HCT116 (cell line): ENCODE data around the gene TMEM35A. TPM values are rescaled to one million over a fixed set of nuclear protein-coding genes. Genes with fewer than 3 reads are reported as not detected.

Experiments used
- ATAC-seq: fragments of 200-7000 bp; cut with Tn5 transposase; 2 replicates; pipeline ENCODE4 v1.9.1; 2020; ENCODE audit warnings: mild to moderate bottlenecking, moderate library complexity
- BruUV-seq: library from RNA; stranded (reverse); fragments of 400-500 nt; replicated peaks from 2 replicates; lab custom pipeline; 2021; lab: Mats Ljungman, UMichigan
- CTCF ChIA-PET: fragments of 300-600 bp; sonication (Branson Sonifier 250); formaldehyde crosslinking; loops from one replicate; lab custom pipeline; 2021; ENCODE audit warnings: antibody characterized with exemption; lab: Charles Lee
- POLR2A ChIA-PET: fragments of 300-600, 350-600 bp; sonication (Branson Sonifier 250); formaldehyde crosslinking; loops from one replicate; lab custom pipeline; 2021; ENCODE audit warnings: antibody characterized with exemption; lab: Charles Lee
- RAD21 ChIA-PET, 2 experiments: fragments of 300-600 bp; sonication (Branson Sonifier 250); formaldehyde crosslinking; loops; one replicate each; lab custom pipeline; 2023; ENCODE audit warnings: low total read pairs in 2 of 2; ENCODE audit not compliant: uncharacterized antibody in 2 of 2, unreplicated experiment in 2 of 2, low non-redundant PET in 1 of 2; lab: Charles Lee
- DNase-seq: peaks from one replicate; pipeline ENCODE4 v3.0.0-alpha.2; 2010; ENCODE audit warnings: low read depth, low spot score
- H2AFZ ChIP-seq: fragments of 200-600 bp; shearing (Covaris generic), sonication (generic); 2 replicates; pipeline ENCODE4 v1.6.1; 2017; ENCODE audit warnings: low read depth, mixed run types, mixed read lengths, antibody characterized with exemption, low read length; ENCODE audit not compliant: poor library complexity, severe bottlenecking
- H3K27ac ChIP-seq: 2 replicates; pipeline ENCODE4 v1.5.1; 2012; ENCODE audit warnings: low read depth, low read length
- H3K27me3 ChIP-seq: fragments of 200-600 bp; sonication (generic); 2 replicates; pipeline ENCODE4 v1.6.1; 2016; ENCODE audit warnings: mixed run types, low read length, mixed read lengths; ENCODE audit not compliant: insufficient read depth
- H3K36me3 ChIP-seq, 2 experiments: fragments of 200-500 bp in 1 of 2; fragments of 200-600 bp in 1 of 2; sonication (Bioruptor generic) in 1 of 2; sonication (generic) in 1 of 2; 2 replicates each; pipeline versions ENCODE4 v1.5.1 to v1.6.1; 2014 to 2016; ENCODE audit warnings: low read length in 2 of 2, inconsistent platforms in 1 of 2, mixed read lengths in 1 of 2, mixed run types in 1 of 2; ENCODE audit not compliant: insufficient read depth in 2 of 2, control insufficient read depth in 1 of 2
- H3K4me1 ChIP-seq, 2 experiments: fragments of 200-600 bp in 1 of 2; sonication (generic) in 1 of 2; 2 replicates each; pipeline versions ENCODE4 v1.5.1 to v1.6.1; 2012 to 2017; ENCODE audit warnings: low read length in 2 of 2, inconsistent platforms in 1 of 2, mild to moderate bottlenecking in 1 of 2, mixed read lengths in 1 of 2, mixed run types in 1 of 2, moderate library complexity in 1 of 2; ENCODE audit not compliant: insufficient read depth in 2 of 2, control insufficient read depth in 1 of 2
- H3K4me2 ChIP-seq: fragments of 200-600 bp; sonication (generic); 2 replicates; pipeline ENCODE4 v1.6.1; 2017; ENCODE audit warnings: mixed run types, low read length, mixed read lengths
- H3K4me3 ChIP-seq, 2 experiments: fragments of 200-600 bp in 1 of 2; sonication (generic) in 1 of 2; replicated peaks in 1 of 2; 2 replicates each; pipeline ENCODE4 v1.5.1; 2011 to 2016; ENCODE audit warnings: low read length in 2 of 2, control low read depth in 1 of 2, low read depth in 1 of 2, mild to moderate bottlenecking in 1 of 2, mixed read lengths in 1 of 2, mixed run types in 1 of 2
- H3K79me2 ChIP-seq: fragments of 200-600 bp; sonication (generic); 2 replicates; pipeline ENCODE4 v1.6.1; 2017; ENCODE audit warnings: mild to moderate bottlenecking, mixed run types, low read length, moderate library complexity, mixed read lengths; ENCODE audit not compliant: insufficient read depth
- H3K9ac ChIP-seq: fragments of 200-600 bp; sonication (generic); 2 replicates; pipeline ENCODE4 v1.6.1; 2016; ENCODE audit warnings: low read length, mixed read lengths
- H3K9me2 ChIP-seq: fragments of 200-600 bp; sonication (generic), shearing (Covaris generic); 2 replicates; pipeline ENCODE4 v1.6.1; 2017; ENCODE audit warnings: mixed run types, mild to moderate bottlenecking, moderate library complexity; ENCODE audit not compliant: insufficient read depth
- H3K9me3 ChIP-seq, 2 experiments: fragments of 200-500 bp in 1 of 2; fragments of 200-600 bp in 1 of 2; sonication (Bioruptor generic) in 1 of 2; sonication (generic) in 1 of 2; 2 replicates each; pipeline ENCODE4 v1.6.1; 2014 to 2017; ENCODE audit warnings: low read length in 2 of 2, mixed read lengths in 2 of 2, inconsistent platforms in 1 of 2, low read depth in 1 of 2, mild to moderate bottlenecking in 1 of 2, mixed run types in 1 of 2, moderate library complexity in 1 of 2; ENCODE audit not compliant: control insufficient read depth in 1 of 2, insufficient read depth in 1 of 2
- H4K20me1 ChIP-seq: fragments of 200-600 bp; sonication (generic), shearing (Covaris generic); 2 replicates; pipeline ENCODE4 v1.6.1; 2017; ENCODE audit warnings: mixed run types, mild to moderate bottlenecking, moderate library complexity; ENCODE audit not compliant: insufficient read depth
- CBX3 ChIP-seq: IDR thresholded peaks from 2 replicates; pipeline ENCODE4 v1.6.1; 2012; ENCODE audit warnings: low read depth
- EGR1 ChIP-seq: IDR thresholded peaks from 2 replicates; pipeline ENCODE4 v1.6.1; 2012; ENCODE audit warnings: low read depth
- EZH2 ChIP-seq: fragments of 200-600 bp; sonication (generic); IDR thresholded peaks from 2 replicates; pipeline ENCODE4 v1.6.1; 2017; ENCODE audit warnings: antibody characterized with exemption, mixed run types
- EZH2phosphoT487 ChIP-seq: fragments of 200-600 bp; IDR thresholded peaks from 2 replicates; pipeline ENCODE4 v1.6.1; 2018; ENCODE audit warnings: antibody characterized with exemption, borderline replicate concordance
- POLR2AphosphoS5 ChIP-seq: IDR thresholded peaks from 2 replicates; pipeline ENCODE4 v1.6.1; 2011; ENCODE audit warnings: mild to moderate bottlenecking, low read depth, low read length, moderate library complexity
- SIN3A ChIP-seq: IDR thresholded peaks from 2 replicates; pipeline ENCODE4 v1.6.1; 2012; ENCODE audit warnings: low read depth
- SP1 ChIP-seq: IDR thresholded peaks from 2 replicates; pipeline ENCODE4 v1.6.1; 2012; ENCODE audit warnings: low read depth
- ZNF274 ChIP-seq: fragments of 200-500 bp; sonication (Bioruptor generic); IDR thresholded peaks from 2 replicates; pipeline ENCODE4 v1.6.1; 2014; ENCODE audit warnings: mild to moderate bottlenecking, low read depth, low read length, inconsistent platforms
- intact Hi-C: fragments of 100-400 bp; cut with micrococcal nuclease; formaldehyde crosslinking; loops from 2 replicates; pipeline ENCODE4 v1.10.0; 2022
- total RNA-seq: library from RNA; stranded (reverse); gene quantifications from one replicate; pipeline ENCODE4 v1.2.1, GENCODE V29; 2021; ENCODE audit not compliant: unreplicated experiment
- TF ChIP-seq, protein P1 (sequence below), 3 experiments: fragments of 200-600 bp in 1 of 3; sonication (generic) in 1 of 3; IDR thresholded peaks in 2 of 3; conservative IDR thresholded peaks in 1 of 3; 2 replicates each; pipeline ENCODE4 v1.5.1; 2012 to 2017; ENCODE audit warnings: low read depth in 2 of 3, low read length in 2 of 3, antibody characterized with exemption in 1 of 3, borderline replicate concordance in 1 of 3, control low read depth in 1 of 3, mild to moderate bottlenecking in 1 of 3, mixed read lengths in 1 of 3, mixed run types in 1 of 3, moderate library complexity in 1 of 3; ENCODE audit not compliant: insufficient read depth in 1 of 3

The TMEM35A gene
- total RNA-seq, 1 experiment from 2014 or later = not detected

DNA sequence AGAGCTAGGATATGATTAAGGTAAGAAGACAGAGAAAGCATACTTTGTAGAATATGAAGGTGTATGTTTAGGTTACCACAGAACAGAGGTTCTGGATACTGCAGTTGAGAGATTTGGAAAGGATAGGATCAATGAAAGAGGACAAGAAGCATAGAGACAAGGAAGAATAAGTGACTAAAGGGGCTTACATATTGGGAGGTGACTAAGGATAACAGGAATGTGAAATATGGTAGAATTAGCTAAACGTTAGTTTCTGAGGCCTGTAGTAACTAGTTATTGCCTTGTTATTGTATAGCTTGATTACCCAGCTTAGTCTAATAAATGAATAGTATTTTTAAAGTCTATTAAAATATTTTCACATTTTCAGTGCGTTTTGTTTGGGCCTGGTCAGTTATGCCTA lies 57.6 kb downstream of the TMEM35A start:
- H3K79me2 ChIP-seq = no peaks in the 10 kb centered on the region
- DNase-seq (no peak), ATAC-seq (no peak)
- no TSS peak for BruUV-seq
- no peaks in the 10 kb centered on the region for H4K20me1 ChIP-seq
- ChIA-PET RAD21 (no interaction called here), CTCF (no interaction called here), POLR2A (no interaction called here)
- intact Hi-C loops = no loop called here
- H3K9ac ChIP-seq = no peak overlapping the region
- H2AFZ ChIP-seq = no peak overlapping the region
- H3K9me2 ChIP-seq = no peaks in the 10 kb centered on the region
- 0 out of 4 replicates have a peak, but pooled peaks cover 3 to 8% of the 10 kb centered on the region in 2 experiments for H3K36me3 ChIP-seq
- H3K4me1 ChIP-seq = no peaks in the 10 kb centered on the region
- no peak overlapping the region for H3K4me2 ChIP-seq
- H3K27ac ChIP-seq = no peak overlapping the region
- H3K4me3 ChIP-seq = no peak overlapping the region
- H3K9me3 ChIP-seq = no peaks in the 10 kb centered on the region
- TF ChIP-seq ZNF274 = no peak
- TF ChIP-seq SP1 = no peak
- no peak for TF ChIP-seq EGR1
- no peak for TF ChIP-seq POLR2AphosphoS5
- TF ChIP-seq, protein P1, sequence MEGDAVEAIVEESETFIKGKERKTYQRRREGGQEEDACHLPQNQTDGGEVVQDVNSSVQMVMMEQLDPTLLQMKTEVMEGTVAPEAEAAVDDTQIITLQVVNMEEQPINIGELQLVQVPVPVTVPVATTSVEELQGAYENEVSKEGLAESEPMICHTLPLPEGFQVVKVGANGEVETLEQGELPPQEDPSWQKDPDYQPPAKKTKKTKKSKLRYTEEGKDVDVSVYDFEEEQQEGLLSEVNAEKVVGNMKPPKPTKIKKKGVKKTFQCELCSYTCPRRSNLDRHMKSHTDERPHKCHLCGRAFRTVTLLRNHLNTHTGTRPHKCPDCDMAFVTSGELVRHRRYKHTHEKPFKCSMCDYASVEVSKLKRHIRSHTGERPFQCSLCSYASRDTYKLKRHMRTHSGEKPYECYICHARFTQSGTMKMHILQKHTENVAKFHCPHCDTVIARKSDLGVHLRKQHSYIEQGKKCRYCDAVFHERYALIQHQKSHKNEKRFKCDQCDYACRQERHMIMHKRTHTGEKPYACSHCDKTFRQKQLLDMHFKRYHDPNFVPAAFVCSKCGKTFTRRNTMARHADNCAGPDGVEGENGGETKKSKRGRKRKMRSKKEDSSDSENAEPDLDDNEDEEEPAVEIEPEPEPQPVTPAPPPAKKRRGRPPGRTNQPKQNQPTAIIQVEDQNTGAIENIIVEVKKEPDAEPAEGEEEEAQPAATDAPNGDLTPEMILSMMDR (IDR thresholded peaks at IDR 0.05 in 2 of 3, conservative IDR thresholded peaks at IDR 0.05 in 1 of 3; ENCODE audit: borderline replicate concordance in 1 of 3, insufficient read depth in 1 of 3, low read depth in 2 of 3, low read length in 2 of 3) = no peak
- no peak for TF ChIP-seq CBX3
- no peak for TF ChIP-seq SIN3A
- TF ChIP-seq EZH2phosphoT487 = no peak
- no peak for TF ChIP-seq EZH2
- TF ChIP-seq, all 23 proteins: peak for 0
- H3K27me3 ChIP-seq = no peaks in the 10 kb centered on the region

Other genes starting within 250 kb of the TMEM35A start
- gene NOX1, start 204.5 kb upstream of the TMEM35A start, total RNA-seq = not detected
- gene XKRX, start 150.0 kb upstream of the TMEM35A start, total RNA-seq = 0.47 TPM
- not detected for gene ARL13A, start 109.2 kb upstream of the TMEM35A start, total RNA-seq
- gene TRMT2B, start 26.8 kb upstream of the TMEM35A start, total RNA-seq = 9.5 TPM
- gene CENPI, start 19.3 kb downstream of the TMEM35A start, total RNA-seq = 15.3 TPM
- gene DRP2, start 140.9 kb downstream of the TMEM35A start, total RNA-seq = 0.64 TPM
- 0.22 TPM for gene TAF7L, start 212.5 kb downstream of the TMEM35A start, total RNA-seq